GM19043 (cell line): Measurements from ENCODE around the gene DPM2.

Experiments
- ATAC-seq: cut with Tn5 transposase; IDR thresholded peaks from one replicate; pipeline ENCODE4 v1.9.1; 2021; ENCODE audit warnings: low read depth; ENCODE audit not compliant: unreplicated experiment

DPM2 gene

GRCh38 chr9:127903557-127904475 is 33.8 kb downstream of the DPM2 start:
- peak; percentile 35 for ATAC-seq

DNA sequence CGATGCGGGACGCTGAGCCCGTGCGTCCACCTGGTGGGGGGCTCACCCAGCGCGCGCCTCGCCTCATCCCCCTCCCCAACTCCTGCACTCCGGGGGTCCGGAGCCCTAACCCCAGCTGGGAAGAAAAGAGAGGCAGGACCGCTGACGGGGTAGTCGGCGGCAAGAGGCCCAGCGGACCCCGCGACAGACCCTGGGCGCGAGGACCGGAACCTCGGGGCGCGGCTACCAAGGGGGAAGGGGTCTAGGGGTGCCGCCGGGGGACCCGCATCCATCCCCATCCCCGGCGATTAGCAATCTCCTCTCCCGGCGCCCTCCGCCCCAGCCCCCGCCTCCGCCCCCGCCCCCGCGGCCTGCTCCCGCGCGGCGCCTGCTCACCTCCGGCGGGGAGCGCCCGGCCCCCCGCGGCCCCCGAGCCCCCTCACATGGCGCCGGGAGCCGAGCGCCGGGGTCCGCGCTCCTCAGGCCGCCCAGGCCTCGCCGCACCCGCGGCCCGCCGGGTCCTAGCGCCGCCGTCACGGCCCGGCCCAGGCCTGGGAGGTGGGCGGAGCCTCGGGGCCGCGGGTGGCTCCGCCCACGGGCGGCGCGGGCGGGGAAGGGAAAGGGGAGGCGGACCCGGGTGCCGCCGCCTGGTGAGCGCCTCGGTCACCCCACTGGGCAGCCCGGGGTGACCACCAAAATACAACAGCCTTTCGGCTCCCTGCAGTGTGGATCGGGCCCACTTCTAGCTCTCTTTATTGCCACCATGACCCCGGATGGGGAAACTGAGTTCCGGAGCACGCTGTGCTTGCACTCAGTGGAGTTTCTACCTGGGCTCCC is 38.3 kb downstream of the DPM2 start, which contains the start of gene ST6GALNAC6:
Gene ST6GALNAC6 (minus strand): TSS at position 476 of the 816 bp plus-strand sequence. CDS start 1,622 bp downstream, outside the sequence.
- peak; percentile 48 for ATAC-seq

DNA sequence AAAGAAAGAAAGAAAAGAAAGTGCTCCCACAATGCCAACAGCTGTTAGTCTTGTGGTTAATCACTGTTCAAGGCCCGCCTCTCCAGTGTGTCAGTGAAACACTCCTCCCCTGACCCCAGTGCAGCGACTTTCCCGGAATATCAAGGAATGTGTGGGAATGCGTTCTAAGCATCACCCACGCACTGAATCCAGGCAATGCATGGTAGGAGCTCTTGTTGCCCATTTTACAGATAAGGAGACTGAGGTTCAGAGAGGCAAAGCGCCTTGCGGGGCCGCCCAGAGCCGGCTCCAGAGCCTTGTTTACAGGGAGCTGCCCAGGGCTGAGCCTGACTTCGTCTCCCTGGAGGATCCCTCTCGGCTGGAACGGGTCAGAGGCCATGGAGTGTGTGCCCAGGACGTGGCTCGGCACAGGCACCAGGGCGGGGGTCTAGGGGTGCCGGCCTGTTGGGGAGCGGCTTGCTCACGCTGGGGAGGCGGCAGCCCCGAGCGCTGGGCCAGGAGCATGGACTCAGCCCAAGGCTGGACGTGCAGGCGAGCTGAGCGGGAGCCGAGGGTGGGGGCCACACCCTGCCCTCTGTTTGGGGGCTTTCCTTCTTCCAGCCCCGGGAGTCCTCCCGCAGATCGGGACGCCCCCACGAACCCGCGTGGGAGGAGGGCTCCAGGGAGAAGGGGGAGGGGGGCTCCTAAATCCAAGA is 39.1 kb downstream of the DPM2 start:
- ATAC-seq: no peak

GRCh38 chr9:127897193-127897692 is 40.4 kb downstream of the DPM2 start:
- ATAC-seq: no peak

- no peak for ATAC-seq
These were observed 41.1 kb downstream of the DPM2 start for GRCh38 chr9:127896395-127897192.

GRCh38 chr9:127895811-127896210 is 41.8 kb downstream of the DPM2 start:
- ATAC-seq: no peak

- no peak for ATAC-seq
These were observed 44.3 kb downstream of the DPM2 start for GRCh38 chr9:127893392-127893791.

GRCh38 chr9:127892831-127893230 is 44.8 kb downstream of the DPM2 start:
- ATAC-seq: no peak

- ATAC-seq: no peak
These were observed 47.6 kb downstream of the DPM2 start for GRCh38 chr9:127890053-127890452.

GRCh38 chr9:127887792-127888191 is 49.9 kb downstream of the DPM2 start:
- ATAC-seq: no peak

DNA sequence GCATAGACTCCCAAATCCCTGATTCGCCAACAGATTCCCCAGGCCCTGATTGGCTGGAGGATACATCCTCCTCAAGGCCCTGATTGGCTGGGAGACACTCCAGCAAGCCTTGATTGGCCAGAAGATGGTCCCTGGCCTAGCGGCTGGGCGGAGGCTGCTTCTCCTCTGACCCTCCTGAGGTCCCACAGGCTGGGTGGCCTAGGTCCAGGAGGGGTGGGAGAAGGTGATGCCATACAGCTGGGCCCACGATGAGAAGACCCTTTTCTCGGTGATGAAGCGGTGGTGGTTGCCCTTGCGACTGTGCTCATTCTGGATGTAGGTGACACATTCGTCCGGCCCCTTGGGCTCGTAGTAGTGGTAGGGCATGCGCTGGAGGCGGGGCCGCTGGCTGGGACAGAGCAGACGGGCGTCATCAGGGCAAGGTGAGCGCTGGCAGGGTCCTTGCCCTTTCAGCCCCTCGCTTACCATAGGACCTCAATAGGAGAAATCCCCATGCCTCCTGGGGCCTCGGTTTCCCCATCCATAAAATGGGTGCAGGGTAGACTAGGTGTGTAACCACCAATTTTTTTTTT is 51.2 kb downstream of the DPM2 start:
- ATAC-seq: no peak

- no peak for ATAC-seq
These were observed 52.0 kb downstream of the DPM2 start for GRCh38 chr9:127885508-127886281.
